Adrenal gland (tissue), 12 donors: ENCODE measurements around the gene PRKCE. TPM values are rescaled to one million over a fixed set of nuclear protein-coding genes. Genes with fewer than 3 reads are reported as not detected.
A peak's percentile ranks its signal among the peaks of the same experiment; 100 is the strongest.

Experiments
- DNase-seq, 7 donors: peaks; one replicate each; pipeline ENCODE4 v3.0.0-alpha.2; 2019 to 2020
- H3K27ac ChIP-seq, 5 donors: fragments of 200-600 bp; sonication (generic) in 4 of 5; 1 replicate in 3 of 5; 2 replicates in 2 of 5; pipeline versions ENCODE4 v1.5.1 to v1.8.0; 2016 to 2020; ENCODE audit warnings: mild to moderate bottlenecking in 1 of 5
- H3K27me3 ChIP-seq: fragments of 200-600 bp; 2 replicates; pipeline ENCODE4 v1.8.0; 2021
- H3K36me3 ChIP-seq, 2 donors: fragments of 200-600 bp; replicated peaks in 1 of 2; 1 replicate in 1 of 2; 2 replicates in 1 of 2; pipeline versions ENCODE4 v1.5.1 to v1.8.0; 2018 to 2022
- H3K4me1 ChIP-seq, 2 donors: fragments of 200-600 bp; replicated peaks in 1 of 2; 1 replicate in 1 of 2; 2 replicates in 1 of 2; pipeline versions ENCODE4 v1.5.1 to v1.8.0; 2018 to 2021
- H3K4me3 ChIP-seq, 4 donors: fragments of 200-600 bp; sonication (generic) in 3 of 4; one replicate each; pipeline ENCODE4 v1.5.1; 2016 to 2018
- H3K9me3 ChIP-seq, 3 donors: fragments of 200-600 bp; sonication (generic) in 1 of 3; replicated peaks in 1 of 3; 1 replicate in 2 of 3; 2 replicates in 1 of 3; pipeline versions ENCODE4 v1.5.1 to v1.8.0; 2016 to 2021
- POLR2A ChIP-seq, 2 donors: fragments of 450-650 bp; IDR thresholded peaks; one replicate each; pipeline ENCODE4 v1.6.1; 2017; ENCODE audit warnings: antibody characterized with exemption in 2 of 2, mild to moderate bottlenecking in 2 of 2, moderate library complexity in 1 of 2
- WGBS, 4 donors: extraction: QIAGEN DNeasy Blood & Tissue Kit in 2 of 4; methylation state at CpG; one replicate each; pipeline versions ENCODE4 v1.1.5 to v1.1.7; 2013 to 2017; 5-methylcytosine and 5-hydroxymethylcytosine counted together
- intact Hi-C, 2 donors: fragments of 100-400 bp; cut with DNase I; formaldehyde crosslinking; loops; one replicate each; pipeline versions ENCODE4 v1.14.1 to v1.15.0; 2022 to 2023
- polyA plus RNA-seq, 3 donors: library from polyadenylated mRNA; stranded (reverse); fragments of 200-250 nt in 2 of 3; fragments of 350-450 nt in 1 of 3; fragmentation: Illumina TruSeq in 1 of 3; extraction: RNeasy Lipid Tissue Mini Kit (QIAGEN cat#74804) in 1 of 3; gene quantifications; one replicate each; pipeline ENCODE4 v1.2.3, GENCODE V29; 2013 to 2014
- total RNA-seq, 9 donors: library from RNA; depleted of rRNA in 4 of 9; stranded (reverse); fragments of >200 nt in 4 of 9; fragments of 120-200 nt in 1 of 9; fragmentation: NEBNext Ultra II Directional in 1 of 9; extraction: Animal tissue kit (Norgen Biotek cat#: 25700) in 1 of 9; gene quantifications; one replicate each; pipeline versions ENCODE4 v1.1.0 to v1.2.4, GENCODE V29; 2013 to 2023
- TF ChIP-seq, protein P1 (sequence below), 6 experiments: fragments of 450-650 bp in 4 of 6; fragments of 200-600 bp in 2 of 6; sonication (generic) in 1 of 6; IDR thresholded peaks; 1 replicate in 5 of 6; 2 replicates in 1 of 6; pipeline versions ENCODE4 v1.5.1 to v1.8.0; 2016 to 2021; ENCODE audit warnings: antibody characterized with exemption in 6 of 6, mild to moderate bottlenecking in 2 of 6, moderate library complexity in 1 of 6
- donor health status: healthy with polysubstance abuse.
- donor health status: Bipolar disorder and iron deficiency.
- donor health status: DM: yes; HTN: yes; CAD: no.
- donor health status: DM: no; HTN: no; CAD: no.
- donor health status: DM: no; HTN: no; CAD: no.
- donor health status: DM: yes; HTN: yes; CAD: no.

The PRKCE gene
- total and polyA plus RNA-seq, 12 donors: 1.9 to 19.2 (median 8.0) TPM

DNA sequence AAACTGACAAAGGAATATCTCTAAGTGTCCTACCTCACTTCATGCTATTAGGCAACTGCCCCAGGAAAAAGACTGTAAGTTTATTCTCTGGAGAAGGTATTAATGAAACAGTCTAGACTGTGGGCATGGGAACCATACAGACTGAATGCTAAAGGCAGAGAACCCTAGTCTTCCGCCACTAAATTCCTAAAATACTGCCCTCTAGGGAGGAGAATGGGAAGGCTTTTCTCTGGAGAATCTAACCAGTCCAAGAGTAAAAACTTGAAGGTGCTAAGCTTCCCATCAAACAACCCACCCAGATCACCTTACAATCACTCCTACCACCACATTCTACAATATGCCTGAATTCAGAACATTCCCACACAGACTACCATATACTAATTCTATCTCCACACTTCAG, 43.8 kb upstream of the PRKCE start:
- Histone ChIP-seq H3K9me3 (no peaks in the 10 kb centered on the region), H3K27me3 (no peaks in the 10 kb centered on the region), H3K4me3 (no peak overlapping the region), H3K27ac (no peak overlapping the region), H3K36me3 (peaks cover 0 to 6% of the 10 kb centered on the region in 2 donors), H3K4me1 (peaks cover 9 to 30% of the 10 kb centered on the region in 2 donors)
- DNase-seq: no peak
- intact Hi-C loops: no loop called here
- WGBS, 4 donors: 75 to 100% (median 88%) methylated on average over 1 of the region's 1 CpG
- TF ChIP-seq, protein P1, sequence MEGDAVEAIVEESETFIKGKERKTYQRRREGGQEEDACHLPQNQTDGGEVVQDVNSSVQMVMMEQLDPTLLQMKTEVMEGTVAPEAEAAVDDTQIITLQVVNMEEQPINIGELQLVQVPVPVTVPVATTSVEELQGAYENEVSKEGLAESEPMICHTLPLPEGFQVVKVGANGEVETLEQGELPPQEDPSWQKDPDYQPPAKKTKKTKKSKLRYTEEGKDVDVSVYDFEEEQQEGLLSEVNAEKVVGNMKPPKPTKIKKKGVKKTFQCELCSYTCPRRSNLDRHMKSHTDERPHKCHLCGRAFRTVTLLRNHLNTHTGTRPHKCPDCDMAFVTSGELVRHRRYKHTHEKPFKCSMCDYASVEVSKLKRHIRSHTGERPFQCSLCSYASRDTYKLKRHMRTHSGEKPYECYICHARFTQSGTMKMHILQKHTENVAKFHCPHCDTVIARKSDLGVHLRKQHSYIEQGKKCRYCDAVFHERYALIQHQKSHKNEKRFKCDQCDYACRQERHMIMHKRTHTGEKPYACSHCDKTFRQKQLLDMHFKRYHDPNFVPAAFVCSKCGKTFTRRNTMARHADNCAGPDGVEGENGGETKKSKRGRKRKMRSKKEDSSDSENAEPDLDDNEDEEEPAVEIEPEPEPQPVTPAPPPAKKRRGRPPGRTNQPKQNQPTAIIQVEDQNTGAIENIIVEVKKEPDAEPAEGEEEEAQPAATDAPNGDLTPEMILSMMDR (IDR thresholded peaks at IDR 0.05): peak in 2 of 6 experiments; percentile 14 to 21
- no peak for TF ChIP-seq POLR2A (IDR thresholded peaks at IDR 0.05)

DNA sequence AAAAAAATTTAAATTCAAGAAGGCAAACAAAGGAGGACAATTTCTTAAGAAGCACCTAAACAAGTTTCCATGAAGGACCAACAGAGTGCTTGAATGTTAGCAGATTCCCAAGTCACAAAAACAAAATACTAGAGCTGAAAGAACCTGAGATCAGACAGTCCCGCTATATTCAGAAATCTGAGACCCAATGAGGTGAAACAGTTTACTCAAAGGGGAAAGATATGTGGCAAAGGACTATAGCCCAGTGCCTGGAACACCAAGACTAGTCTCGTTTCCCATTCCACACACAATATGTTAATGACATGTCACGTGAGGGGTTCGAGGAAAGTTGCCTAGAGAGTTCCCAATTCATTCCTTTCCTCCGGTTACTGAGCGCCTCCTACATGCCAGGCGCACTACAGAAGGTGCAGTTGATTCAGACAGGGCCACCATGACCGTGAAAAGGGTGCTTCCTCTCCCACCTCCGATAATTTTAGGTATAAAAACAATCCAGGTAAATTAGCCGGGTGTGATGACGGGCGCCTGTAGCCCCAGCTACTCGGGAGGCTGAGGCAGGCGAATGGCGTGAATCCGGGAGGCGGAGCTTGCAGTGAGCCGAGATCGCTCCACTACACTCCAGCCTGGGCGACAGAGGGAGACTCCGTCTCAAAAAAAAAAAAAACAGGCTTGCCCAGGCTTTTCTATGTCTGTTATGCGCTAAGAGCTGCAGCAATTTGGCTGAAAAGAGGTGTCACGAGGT, 41.0 kb upstream of the PRKCE start:
- peak overlapping the region; percentile 44 to 91 (median 86) for H3K27ac ChIP-seq
- no peaks in the 10 kb centered on the region for H3K9me3 ChIP-seq
- intact Hi-C loops: no loop called here
- H3K27me3 ChIP-seq: no peaks in the 10 kb centered on the region
- peak; percentile 52 to 74 (median 59) for DNase-seq
- TF ChIP-seq POLR2A (IDR thresholded peaks at IDR 0.05): no peak
- TF ChIP-seq, protein P1 (IDR thresholded peaks at IDR 0.05): peak in 3 of 6 experiments; percentile 8 to 41 (median 29)
- WGBS, 4 donors: 0 to 1% (median 1%) methylated on average over 23 of the region's 23 CpGs
- no peaks in the 10 kb centered on the region for H3K36me3 ChIP-seq
- H3K4me1 ChIP-seq: peaks cover 9 to 35% of the 10 kb centered on the region in 2 donors
- peak overlapping the region; percentile 49 to 91 (median 64) for H3K4me3 ChIP-seq

DNA sequence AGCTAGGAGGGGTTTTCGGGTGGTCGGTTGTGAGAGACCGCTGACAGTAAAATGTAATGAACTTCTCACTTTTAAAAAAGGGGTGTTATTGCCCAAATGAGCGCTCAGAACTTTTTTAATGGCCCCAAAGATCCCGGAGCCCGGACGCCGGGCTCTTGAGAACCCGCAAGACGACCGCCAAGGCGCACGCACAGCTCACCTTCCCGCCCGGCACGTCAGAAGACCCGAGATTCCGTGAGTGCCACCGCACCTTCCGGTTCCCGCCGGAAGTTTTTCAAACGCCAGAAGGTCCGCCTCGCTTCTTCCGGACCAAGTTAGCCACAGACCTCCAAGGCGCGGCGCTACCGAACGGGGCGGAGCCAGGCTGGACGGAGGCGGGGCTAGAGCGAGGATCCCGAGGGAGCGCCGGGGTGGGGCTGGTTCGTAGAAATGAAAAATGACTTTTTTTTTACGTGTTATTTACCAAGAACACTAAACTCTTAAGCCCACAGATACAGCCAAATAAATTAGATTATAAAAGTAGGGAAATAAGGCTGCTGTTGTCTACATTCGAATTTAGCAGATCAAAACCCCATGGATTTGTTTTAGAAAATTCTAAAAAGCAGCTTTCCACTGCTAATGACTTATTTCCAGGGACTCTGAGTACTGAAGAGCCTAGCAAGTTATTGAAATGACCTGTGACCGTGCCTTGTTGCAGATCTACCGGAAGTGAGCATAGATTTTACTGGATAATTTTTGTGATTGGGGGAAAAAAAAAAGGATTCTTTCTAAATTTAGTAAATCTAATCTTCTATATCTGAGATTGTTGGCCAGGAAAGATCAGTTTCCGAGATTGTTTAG, 40.2 kb upstream of the PRKCE start, which contains the start of gene SRBD1:
Gene SRBD1 (minus strand): TSS at position 248 of the 840 bp plus-strand sequence. CDS start 5,826 bp downstream, outside the sequence.
- TF ChIP-seq, protein P1 (IDR thresholded peaks at IDR 0.05): no peak
- peak; percentile 23 to 66 for TF ChIP-seq POLR2A (IDR thresholded peaks at IDR 0.05)
- Histone ChIP-seq H3K27ac (peak within 1 kb of the TSS; percentile 44 to 91 (median 86)), H3K9me3 (no peaks in the 10 kb centered on the region), H3K36me3 (no peaks in the 10 kb centered on the region), H3K27me3 (no peaks in the 10 kb centered on the region), H3K4me1 (peaks cover 9 to 35% of the 10 kb centered on the region in 2 donors), H3K4me3 (peak within 1 kb of the TSS; percentile 49 to 91 (median 64))
- intact Hi-C loops: no loop called here
- 1 to 2% (median 2%) methylated on average over 33 to 44 of the region's 44 CpGs for WGBS, 4 donors
- peak; percentile 96 to 97 (median 97) for DNase-seq

DNA sequence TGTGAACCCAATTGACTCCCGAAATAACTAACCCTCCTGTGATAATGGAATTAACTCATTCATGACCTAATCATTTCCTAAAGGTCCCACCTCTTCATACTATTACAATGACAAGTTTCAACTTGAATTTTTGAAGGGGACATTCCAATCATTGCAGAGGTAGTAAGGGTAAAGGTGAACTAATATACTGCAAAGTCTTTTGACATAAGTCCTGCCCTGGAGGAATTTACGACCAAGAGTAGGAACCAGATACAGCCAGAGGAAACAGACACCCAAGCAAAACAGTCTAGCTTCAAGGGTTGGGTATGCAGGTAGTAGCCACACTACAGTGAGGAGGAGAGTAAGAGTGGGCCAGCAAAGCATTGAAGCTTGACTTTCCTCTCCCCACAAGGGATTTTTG, 39.2 kb upstream of the PRKCE start:
- no peaks in the 10 kb centered on the region for H3K27me3 ChIP-seq
- no peaks in the 10 kb centered on the region for H3K36me3 ChIP-seq
- H3K4me1 ChIP-seq: peaks cover 9 to 34% of the 10 kb centered on the region in 2 donors
- H3K4me3 ChIP-seq: no peak overlapping the region
- peak overlapping the region in 1 of 5 donors; percentile 91 for H3K27ac ChIP-seq
- no peak for TF ChIP-seq POLR2A (IDR thresholded peaks at IDR 0.05)
- TF ChIP-seq, protein P1 (IDR thresholded peaks at IDR 0.05): no peak
- no peak for DNase-seq
- WGBS, 4 donors: 73 to 79% (median 76%) methylated on average over 2 of the region's 2 CpGs
- H3K9me3 ChIP-seq: no peaks in the 10 kb centered on the region
- intact Hi-C loops: no loop called here
